Measurements from ENCODE around the gene PAK6.

PAK6 gene

DNA sequence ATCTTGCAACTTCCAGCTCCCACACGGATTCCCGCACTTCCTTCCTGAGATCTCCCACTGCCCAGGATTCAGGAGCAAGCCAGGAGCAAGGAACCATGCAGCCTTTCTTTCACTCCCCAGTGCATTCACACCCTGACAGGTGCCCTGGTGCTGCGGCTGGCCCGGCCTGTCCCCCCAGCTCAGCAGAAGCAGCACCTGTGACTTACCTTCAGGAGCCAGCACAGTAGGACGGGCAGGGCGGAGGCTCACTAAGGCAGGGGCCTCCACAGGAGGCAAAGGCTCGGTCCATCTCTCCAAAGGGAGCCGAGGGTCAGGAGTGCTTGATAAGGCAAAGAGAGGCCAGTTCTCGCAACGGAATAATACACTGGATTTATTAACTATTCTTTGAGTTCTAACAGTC is 39.2 kb downstream of the PAK6 start:
- DNase-seq = no peak

DNA sequence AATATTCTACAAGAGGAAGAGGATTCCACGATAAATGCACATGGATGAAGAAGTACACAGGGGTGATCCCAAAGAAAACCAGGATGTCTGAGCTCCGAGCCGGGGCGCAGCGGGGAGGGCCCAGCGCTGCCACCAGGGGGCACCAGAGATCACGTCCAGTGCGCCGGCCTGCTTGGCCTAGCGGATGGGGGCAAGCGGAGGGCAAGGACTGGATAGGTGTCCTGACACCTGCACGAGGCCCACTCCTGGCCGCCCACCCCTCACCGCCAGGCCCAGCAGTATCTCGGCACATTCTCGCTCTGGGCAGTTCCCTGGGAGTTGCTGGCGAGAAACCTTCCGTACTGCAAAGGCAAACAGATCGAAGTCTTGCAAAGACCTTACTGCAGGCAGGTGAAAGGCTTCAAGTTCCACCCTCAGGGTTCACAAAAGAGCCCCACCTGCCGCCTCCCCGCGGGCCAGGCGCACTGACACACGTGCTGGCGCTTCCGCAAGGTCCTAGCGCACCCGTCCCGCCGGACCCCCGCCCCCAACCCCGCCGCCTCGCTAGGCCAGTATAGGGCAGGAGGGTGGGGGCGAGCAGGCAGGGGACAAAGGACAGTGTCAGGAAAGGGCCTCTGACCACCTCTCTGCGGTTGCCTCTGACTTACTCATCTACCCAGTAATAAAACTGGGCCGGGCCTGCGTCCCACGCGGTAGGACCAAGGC is 40.7 kb downstream of the PAK6 start:
- no peak for DNase-seq

DNA sequence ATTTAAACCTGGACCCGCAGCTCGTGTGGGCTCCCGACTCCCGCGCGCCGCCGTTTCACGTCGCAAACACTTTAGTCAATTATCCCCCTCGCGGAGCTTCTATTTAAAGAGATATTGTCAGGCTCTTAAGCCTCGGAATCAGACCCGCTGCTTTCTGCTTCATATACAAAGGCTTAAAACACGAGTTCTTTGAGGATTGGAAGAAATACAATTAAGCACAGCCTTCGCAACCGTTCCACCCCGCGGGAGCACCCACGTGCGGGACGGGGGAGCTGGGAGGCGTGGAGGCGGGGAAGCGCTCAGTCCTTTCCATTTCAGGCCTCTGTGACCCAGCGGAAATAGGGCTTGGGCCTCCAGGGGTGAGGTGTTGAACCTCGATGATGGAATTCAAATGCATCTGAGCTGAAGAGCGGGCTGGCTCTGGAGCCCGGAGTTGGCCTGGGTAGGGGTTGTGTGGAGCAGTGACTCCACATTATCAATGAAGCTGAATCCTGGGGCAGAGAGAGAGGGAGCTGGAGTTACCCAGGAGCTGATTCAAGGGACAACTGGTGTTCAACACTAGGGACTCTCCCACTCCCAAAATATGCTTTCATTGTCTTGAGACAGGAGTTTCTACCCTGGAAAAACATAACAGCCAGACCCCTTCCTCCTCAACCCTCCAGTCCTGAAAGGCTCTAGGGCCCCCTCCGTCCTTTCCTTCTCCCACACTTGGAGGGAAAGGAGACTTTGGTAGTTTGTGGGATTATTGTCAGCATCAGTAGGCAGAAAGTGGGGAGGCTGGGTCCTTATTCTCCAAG is 41.6 kb downstream of the PAK6 start:
- no peak for DNase-seq

DNA sequence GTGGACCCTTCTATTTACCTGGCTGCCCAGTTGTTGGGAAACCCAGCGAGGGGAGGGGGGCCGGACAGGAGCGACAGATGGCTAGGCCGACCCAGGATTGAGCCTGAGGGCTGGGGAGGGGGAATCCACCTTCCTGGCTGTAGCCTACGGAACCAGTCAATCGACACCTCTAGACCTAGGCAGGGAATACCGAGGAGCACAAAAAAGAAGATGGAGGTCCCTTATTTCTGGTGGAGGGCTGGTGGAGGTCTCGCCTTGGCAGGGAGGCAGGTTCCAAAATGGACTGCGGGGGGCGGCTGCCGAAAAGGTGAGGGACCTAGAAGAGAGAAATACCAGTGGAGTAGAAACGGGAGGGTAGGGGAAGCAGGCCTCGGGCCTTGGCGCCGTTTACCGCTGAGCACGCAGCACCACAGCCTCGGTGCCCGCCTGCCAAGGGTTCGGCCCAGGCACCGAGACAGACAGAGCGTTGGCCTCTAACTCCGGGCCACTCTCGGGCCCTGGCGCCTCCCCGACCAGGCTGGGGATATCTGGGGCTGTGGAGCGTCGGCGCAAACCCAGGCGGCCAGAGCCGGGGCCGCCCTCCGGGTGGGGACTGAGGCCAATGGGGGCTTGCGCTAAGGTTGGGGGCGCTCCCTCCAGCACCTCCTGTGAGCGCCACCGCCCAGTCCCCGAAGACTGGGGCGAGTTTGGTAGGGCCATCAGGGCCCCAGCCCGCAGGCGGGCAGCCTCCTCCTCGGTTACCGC is 42.4 kb downstream of the PAK6 start:
- DNase-seq = no peak

DNA sequence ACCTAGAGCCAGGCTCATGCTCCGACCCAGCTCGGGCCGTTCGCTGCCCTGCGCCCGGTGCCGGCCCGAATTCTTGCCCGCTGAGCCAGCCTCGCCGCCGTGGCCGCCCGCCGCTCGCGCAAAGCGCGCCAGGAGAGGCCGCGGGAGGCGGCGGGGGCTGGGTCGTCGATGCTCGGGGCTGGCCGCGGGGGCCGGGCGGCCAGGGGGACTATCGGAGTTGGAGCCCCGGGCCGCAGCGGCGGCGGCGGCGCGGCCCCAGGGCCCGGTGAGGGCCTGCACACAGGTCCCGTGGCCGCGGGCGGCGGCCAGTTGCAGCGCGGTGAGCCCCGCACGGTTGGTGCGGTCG is 42.9 kb downstream of the PAK6 start:
- no peak for DNase-seq

DNA sequence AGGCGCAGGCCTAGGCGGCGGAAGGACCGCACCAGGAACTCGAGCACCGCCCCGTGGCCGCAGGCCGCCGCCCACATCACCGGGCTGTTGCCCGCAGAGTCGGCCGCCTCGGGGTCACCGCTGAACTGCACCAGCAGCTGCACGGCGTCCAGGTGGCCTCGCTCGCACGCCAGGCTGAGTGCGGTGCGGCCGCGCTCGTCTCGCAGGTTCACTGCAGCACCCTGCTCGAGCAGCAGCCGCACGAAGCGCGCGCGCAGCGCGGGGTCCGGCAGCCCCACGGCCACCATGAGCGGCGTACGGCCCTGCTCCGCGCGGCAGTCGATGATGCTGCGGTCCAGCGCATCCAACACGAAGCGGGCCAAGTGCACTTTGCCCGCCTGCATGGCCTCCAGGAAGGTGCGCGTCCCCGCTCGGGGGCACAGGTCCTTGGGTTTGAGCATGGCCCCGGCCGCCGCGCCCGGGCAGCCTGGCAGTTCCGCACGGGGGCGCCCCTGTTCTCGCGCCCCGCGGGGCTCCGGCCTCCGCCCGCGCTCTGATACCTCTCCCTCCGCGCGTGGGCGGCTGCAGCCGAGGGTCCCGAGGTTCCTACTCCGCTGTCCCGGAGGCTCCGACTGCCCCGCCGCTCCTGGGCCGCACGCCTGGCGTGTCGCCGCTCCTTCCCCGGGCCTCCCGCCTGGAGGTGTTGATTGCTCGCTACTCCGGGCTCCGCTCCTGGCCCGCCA is 43.4 kb downstream of the PAK6 start:
- DNase-seq = no peak

DNA sequence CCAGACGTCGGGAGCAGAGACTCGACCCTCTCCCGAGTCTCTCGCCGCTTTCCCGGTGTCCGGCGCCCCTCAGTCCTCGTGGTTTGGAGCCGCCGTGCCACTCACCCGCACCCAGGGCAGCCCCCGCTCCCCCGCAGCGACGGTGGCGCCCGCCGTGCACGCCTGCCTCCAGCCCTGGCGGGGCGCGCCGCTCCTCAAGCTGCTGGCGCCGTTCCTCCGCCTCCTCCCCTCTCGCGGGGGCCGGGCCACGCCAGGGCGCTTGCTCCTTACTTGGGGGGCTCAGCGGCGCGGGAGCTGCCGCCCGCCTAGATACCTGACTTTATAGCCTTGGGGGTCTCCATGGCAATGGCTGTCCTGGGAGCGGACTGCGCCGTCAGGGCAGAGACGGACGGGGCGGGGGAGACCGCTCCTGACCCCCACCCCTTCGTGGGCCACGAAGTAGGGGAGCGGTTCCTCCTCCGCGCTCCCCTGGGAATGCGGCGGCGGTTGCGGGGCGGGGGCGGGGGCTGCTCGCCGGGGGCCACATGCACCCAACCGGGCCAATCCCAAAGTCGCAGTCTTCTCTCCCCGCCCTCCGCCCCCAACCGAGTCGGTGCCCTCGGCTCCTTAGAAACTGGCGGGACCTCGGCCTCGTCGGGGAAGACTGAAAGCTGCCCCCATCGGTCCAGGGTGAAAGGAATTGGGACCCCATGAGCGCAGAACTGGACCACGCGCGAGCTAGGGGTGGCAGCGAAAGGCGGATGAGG is 44.2 kb downstream of the PAK6 start, which contains the start of gene ANKRD63:
TSS of gene ANKRD63 (minus strand) at position 196 of the 746 bp plus-strand sequence. CDS start 478 bp downstream, outside the sequence.
- no peak for DNase-seq

DNA sequence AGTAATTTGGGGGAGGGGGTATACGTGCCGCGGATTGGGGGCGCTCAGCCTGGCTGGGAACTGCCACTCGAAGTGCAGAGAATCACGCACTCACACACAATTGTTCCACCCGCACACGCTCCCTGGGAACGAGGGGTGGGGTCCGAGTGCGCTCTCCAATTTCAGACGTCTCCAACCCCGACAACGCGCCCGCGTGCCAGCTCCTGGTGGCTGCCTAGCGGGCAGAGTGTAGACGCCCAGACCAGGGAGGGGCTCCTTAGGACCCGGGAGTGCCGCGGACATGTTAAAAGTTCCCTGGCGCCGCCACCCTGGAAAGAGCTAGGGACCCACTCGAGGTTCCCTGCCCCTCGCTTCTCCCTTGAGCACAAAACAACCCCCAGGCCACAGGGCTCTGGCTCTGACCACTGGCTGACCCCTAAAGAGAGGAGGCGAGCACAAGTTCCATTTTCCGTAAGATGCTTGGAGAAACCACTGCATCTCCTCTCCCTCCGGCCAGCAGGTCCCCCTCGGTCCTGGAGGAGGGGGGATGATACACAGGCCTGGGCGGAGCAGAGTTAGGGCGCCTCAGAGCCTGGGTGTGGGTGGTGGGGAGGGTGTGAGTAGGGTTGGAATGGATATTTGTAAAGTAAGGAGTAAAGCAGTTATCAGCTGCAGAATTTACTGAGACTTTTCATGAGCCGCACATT is 44.9 kb downstream of the PAK6 start:
- no peak for DNase-seq

DNA sequence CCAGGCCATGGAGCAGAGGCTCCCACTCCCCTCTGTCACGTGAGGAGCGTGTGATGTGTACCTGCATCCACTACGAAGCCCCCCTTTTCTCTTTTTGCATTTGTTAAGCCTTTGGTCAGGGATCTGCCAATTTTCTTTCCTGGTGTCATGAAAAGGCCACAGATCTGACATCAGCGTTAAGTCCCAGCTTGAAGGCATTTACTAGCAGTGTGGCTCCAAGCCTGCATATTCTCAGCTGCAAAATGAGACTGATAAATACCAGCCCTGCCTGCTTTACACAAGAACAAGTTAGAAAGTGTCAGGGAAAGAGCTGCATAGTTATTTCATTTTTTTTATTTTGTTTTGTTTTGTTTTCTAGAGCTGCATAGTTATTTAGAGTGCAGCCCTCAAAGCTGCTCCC is 46.3 kb downstream of the PAK6 start:
- no peak for DNase-seq

DNA sequence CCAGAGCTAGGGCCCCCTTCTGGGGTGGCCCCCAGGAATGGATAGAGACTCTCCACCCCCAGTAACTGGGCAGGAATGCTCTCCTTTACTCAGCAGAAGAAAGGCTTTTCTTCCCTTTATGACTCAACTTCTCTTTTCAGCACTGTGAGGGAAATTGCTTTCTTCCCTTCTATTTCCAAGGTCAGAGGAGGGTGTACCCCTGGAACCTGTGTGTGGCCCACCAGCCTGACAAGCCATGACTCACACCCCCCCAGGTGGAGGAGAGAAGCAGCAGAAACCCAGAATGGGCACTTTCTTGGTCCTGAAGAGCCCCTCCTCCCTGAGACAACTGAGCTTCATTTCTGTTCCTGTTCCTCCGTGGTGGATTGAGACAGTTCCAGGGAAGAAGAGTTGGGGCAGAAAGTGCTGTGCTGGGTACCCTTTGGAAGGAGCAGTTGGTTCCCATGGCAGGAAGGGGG is 46.7 kb downstream of the PAK6 start:
- DNase-seq = no peak

DNA sequence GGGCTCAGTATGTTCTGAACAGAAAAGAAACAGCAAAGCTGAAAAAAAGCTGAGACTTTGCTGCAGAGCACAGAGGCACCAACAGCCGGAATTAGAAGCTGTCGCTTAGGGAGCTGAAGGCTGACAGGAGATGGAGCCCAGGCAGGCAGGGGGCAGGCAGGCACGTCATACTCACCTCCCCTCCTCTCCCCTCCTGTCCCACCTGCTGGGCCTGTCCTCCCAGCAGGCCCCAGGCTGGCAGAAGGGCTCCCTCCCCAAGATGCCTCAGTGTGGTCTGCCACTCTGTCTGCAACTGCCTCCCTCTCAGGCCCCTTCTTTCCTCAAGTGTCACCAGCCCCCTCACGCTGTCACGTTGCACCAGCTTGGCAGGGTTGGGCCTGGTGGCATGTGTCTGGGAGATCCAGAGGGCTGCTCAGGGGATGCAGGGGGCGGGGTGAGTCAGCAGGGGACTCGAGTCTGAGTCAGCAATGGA is 47.2 kb downstream of the PAK6 start:
- DNase-seq = no peak

DNA sequence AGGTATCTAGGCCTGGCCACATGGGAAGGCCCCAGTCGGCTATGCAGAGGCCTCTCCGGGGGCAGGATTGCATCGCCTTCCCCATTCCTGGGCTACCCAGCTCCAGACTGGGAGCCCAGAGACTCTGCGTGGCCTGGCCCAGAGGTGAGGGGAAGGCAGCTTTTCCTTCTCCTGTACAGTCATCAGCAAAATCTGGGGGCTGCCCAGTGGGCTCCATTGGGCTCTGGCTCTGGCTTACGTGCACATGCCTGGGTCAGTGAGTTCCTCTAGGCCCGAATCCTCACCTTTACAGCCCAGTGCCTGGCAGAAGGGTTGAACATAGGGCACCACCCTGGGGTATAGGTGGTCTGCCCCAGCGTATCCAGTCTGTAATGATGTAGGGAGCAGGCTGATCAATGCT is 47.9 kb downstream of the PAK6 start:
- no peak for DNase-seq

DNA sequence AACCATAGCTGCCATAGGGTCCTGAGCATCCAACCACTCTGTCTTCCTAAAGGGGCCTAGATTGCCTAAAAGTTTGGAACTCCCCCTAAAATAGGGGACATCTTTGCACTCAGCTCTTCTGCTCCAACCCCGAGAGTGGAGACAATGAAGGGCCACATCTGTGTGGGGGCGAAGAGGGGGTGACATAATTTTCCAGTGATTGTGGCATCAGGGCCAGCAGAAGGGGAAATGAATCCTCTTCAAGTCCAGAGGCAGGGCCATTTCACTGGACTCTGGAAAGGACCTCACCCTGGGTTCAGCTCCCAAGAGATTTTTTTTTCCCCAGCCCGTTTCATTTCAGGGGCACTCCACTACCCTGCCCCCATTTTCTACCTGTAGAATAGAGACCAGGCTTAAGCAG is 48.6 kb downstream of the PAK6 start:
- no peak for DNase-seq

DNA sequence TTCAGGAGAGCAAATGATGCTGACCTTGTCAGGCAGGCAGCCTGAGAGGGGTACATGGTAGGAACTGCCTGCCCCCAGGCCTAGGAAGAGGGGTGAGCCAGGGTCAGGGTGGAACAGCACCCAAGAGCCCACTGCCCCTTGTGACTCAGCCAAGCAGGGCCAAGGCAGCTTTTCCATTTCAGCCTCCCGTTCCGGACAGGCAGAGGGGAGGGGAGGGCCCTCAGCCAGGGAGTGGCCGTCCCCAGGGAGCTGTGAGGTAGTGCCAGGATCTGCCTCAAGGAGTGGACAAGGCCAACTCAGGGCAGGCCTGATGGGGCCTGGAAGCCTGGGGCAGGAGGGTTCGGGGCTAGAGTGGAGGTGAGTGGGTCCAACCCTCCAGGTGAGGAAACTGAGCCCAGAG is 49.1 kb downstream of the PAK6 start:
- DNase-seq = no peak

DNA sequence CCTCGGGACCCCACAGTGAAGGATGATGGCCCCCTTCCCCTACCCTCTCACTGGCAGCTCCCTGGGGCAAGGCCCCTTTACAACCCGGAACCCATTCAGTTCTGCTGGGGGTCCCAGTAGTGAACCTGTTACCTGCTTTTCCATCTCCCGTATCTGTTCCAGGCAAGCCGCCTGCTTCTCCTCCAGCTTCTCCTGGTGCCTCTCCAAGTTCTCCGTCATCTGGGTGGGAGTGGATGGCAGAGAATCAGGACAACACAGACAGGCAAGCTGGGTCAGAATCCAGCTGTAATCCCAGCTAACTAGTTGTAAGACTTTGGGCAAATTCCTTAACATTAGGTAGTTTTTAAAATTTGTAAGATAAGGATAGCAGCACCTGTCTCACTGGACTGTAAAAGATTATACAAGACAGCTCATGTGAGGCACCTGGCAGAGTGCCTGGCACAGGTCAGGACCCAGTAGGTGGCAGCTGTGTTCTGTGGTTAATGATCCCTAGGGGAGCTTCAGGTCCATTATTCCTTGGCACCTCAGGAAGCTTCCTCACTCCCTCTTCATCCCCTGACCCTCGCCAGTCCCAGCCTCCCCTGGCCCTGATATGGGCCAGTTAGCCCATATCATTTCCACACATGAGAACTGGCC is 50.4 kb downstream of the PAK6 start:
- DNase-seq = no peak

DNA sequence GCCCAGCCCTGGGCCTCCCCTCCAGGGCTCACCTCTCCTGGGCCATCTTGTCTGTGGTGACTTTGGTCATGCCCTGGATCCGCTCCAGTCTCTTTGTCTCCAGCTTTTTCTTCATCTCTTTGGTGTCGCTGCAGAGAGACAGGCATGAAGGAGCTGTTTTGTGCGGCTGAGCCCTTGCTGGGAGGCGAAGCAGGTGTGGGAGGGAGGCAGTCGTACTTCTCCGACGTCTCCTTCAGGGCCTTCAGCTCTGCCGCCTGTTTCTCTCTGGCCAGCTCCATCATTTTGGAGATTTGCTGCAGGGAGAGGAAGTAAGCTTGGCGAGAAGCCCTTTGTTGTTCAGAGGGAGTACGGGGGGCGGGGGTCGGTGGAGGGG is 51.7 kb downstream of the PAK6 start:
- DNase-seq = no peak

DNA sequence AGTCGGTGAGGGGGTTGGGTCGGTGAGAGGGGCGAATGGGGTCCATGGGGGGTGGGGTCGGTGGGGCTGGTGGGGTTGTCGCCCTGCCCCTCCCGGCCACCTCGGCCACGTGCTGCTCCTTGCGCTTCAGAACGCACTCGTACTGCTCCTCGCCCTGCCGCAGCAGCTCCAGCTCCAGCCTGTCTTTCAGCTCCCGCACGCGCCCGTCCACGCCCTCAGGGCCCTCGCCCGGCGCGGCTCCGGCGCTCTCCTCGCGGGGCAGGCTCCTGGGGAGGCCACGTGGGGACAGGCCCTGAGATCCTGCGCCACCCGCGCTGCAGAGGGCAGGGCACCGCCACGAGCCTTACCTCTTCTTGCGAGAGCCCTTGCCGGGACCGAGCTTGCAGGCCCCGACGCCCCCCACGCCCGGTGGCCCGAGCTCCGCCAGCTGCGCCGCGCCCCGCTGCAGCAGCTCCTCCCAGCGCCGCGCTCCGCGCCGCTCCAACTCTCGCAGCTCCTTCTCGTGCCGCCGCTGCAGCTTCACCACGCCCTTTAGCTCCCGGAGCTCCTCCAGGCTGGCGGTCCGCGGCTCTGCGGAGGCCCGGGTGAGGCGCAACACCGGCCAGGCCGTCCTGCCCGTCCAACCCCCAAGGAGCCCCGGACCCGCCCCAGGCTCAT is 52.2 kb downstream of the PAK6 start:
- DNase-seq = no peak

DNA sequence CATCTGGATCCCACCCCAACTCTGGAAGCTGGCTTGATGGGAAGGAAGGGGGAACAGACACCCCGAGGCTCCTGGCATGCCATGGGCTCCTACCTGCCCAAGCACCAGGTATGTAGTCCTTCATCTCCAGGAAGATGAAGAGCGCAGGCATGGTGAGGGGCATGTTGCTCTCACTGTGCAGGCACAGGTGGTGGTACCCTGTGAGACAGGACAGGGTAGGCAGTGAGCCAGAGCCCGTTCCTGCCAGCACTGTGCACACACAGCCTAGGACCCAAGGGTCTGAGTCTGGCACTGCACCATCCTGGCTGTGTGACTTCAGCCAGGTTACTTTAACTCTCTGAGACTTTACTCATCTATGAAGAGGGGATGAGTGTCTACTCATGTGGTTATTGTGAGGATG is 53.4 kb downstream of the PAK6 start:
- DNase-seq = no peak

DNA sequence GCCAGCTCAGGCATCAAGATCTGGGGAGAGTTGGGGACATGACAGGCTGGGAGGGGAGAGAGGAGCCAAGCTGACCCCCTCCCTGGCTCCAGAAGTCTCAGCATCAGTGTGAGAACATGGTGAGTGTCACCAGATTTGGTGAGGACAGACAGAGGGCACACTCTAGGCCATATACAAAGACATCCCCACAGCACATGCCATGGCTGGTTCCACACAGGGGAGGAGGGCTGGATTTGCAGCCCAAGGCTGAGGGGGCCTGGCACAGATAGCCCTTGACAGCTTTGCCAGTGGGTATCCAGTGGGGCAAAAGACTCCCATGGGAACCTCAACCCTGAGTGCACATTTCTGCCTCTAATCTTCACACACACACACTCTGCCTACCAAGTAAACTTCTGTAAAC is 54.1 kb downstream of the PAK6 start:
- no peak for DNase-seq
